Measurements from ENCODE around the gene YY1. TPM values are rescaled to one million over a fixed set of nuclear protein-coding genes. Genes with fewer than 3 reads are reported as not detected.

Gene YY1
- total and polyA plus RNA-seq, 2 experiments from 2014 or later = 32.6 to 58.5 TPM

DNA sequence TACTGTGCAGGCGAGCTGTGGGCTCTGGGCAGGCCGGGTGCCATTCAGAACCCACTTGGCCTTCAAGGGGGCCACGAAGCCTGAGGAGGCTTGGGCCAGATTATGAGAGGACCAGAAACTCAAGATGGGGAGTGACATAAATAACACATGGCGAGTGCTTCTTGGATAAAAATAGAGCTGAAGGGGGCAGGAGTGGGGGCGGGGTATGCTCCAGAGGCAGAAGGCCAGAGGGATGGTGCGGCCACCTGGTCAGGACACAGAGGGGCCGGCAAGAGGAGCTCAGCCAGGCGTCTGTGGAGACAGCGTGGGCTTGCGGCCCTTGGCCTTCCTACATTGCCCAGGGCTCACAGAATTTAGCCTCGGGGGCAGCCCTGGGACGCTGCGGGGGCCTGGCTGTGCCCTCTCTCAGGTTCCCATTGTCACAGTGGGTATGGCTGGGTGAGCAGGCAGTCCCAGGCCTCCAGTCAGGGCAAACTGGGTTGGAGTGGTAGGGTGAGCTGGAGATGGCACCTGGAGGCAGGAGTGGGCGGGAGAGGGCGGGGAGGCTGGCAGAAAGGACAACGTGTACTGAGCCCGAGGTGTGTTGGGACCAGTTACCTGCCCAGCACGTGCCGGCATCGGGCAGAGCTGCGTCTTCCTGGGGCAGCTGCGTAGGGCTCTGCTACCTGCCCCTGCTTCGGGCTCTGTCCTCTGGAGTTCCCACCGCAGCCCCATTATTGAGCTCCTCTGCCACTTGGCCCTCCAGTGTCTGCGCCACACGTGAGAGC lies 74.7 kb downstream of the YY1 start:
- no peaks in the 10 kb centered on the region for H3K79me2 ChIP-seq
- H3K4me2 ChIP-seq = no peak overlapping the region
- no peaks in the 10 kb centered on the region for H3K36me3 ChIP-seq (replicated peaks; ENCODE audit: insufficient read depth, low read depth)
- H3K9me2 ChIP-seq (replicated peaks; ENCODE audit: insufficient read depth) = no peaks in the 10 kb centered on the region
- no peaks in the 10 kb centered on the region for H4K20me1 ChIP-seq (ENCODE audit: insufficient read depth, poor library complexity, severe bottlenecking)
- H3K9me3 ChIP-seq (ENCODE audit: low read depth) = no peaks in the 10 kb centered on the region
- DNase-seq (ENCODE audit: low spot score) = no peak
- 90% methylated on average over 26 of the region's 26 CpGs for WGBS (ENCODE audit: low lambda C conversion rate, missing lambda C conversion rate)
- no peak for TF ChIP-seq EZH2phosphoT487 (IDR thresholded peaks at IDR 0.05; ENCODE audit: low read depth, severe bottlenecking, unreplicated experiment)
- TF ChIP-seq EZH2 (IDR thresholded peaks at IDR 0.05; ENCODE audit: borderline replicate concordance) = no peak
- TF ChIP-seq, protein P1, sequence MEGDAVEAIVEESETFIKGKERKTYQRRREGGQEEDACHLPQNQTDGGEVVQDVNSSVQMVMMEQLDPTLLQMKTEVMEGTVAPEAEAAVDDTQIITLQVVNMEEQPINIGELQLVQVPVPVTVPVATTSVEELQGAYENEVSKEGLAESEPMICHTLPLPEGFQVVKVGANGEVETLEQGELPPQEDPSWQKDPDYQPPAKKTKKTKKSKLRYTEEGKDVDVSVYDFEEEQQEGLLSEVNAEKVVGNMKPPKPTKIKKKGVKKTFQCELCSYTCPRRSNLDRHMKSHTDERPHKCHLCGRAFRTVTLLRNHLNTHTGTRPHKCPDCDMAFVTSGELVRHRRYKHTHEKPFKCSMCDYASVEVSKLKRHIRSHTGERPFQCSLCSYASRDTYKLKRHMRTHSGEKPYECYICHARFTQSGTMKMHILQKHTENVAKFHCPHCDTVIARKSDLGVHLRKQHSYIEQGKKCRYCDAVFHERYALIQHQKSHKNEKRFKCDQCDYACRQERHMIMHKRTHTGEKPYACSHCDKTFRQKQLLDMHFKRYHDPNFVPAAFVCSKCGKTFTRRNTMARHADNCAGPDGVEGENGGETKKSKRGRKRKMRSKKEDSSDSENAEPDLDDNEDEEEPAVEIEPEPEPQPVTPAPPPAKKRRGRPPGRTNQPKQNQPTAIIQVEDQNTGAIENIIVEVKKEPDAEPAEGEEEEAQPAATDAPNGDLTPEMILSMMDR (IDR thresholded peaks at IDR 0.05; ENCODE audit: poor library complexity) = no peak
- no peak overlapping the region for H3K27ac ChIP-seq
- H3K4me1 ChIP-seq (ENCODE audit: insufficient read depth) = peaks cover 11% of the 10 kb centered on the region
- H3K27me3 ChIP-seq = no peaks in the 10 kb centered on the region
- H2AFZ ChIP-seq = no peak overlapping the region
- no peak overlapping the region for H3K4me3 ChIP-seq

DNA sequence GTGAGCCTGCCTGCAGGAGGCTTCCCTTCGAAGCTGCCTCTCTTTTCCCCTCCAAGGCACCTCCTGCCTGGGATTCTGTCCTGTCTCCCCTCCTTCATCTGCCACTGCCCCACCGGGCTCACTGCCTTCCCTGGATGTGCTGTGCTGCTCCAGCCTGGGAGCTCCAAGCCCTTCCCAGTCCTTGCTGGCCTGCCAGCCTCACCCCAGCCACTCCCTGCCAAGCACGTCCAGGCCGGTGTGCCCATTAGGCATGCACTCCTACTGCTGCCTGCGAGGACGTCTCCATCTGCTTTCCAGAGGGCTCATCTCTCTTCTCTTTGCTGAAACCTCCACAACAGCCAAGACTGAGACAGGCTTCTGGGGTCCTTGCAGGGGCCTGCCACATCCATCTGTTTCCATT lies 75.8 kb downstream of the YY1 start:
- TF ChIP-seq EZH2phosphoT487 (IDR thresholded peaks at IDR 0.05; ENCODE audit: low read depth, severe bottlenecking, unreplicated experiment) = no peak
- TF ChIP-seq, protein P1 (IDR thresholded peaks at IDR 0.05; ENCODE audit: poor library complexity) = no peak
- TF ChIP-seq EZH2 (IDR thresholded peaks at IDR 0.05; ENCODE audit: borderline replicate concordance) = no peak
- H3K79me2 ChIP-seq = no peaks in the 10 kb centered on the region
- H3K27ac ChIP-seq = no peak overlapping the region
- WGBS (ENCODE audit: low lambda C conversion rate, missing lambda C conversion rate) = 95% methylated on average over 6 of the region's 6 CpGs
- no peaks in the 10 kb centered on the region for H3K27me3 ChIP-seq
- H3K4me3 ChIP-seq = no peak overlapping the region
- no peak overlapping the region for H3K4me2 ChIP-seq
- H4K20me1 ChIP-seq (ENCODE audit: insufficient read depth, poor library complexity, severe bottlenecking) = no peaks in the 10 kb centered on the region
- H3K9me2 ChIP-seq (replicated peaks; ENCODE audit: insufficient read depth) = no peaks in the 10 kb centered on the region
- DNase-seq (ENCODE audit: low spot score) = no peak
- H3K9me3 ChIP-seq (ENCODE audit: low read depth) = no peaks in the 10 kb centered on the region
- H3K4me1 ChIP-seq (ENCODE audit: insufficient read depth) = peaks cover 11% of the 10 kb centered on the region
- no peak overlapping the region for H2AFZ ChIP-seq
- no peaks in the 10 kb centered on the region for H3K36me3 ChIP-seq (replicated peaks; ENCODE audit: insufficient read depth, low read depth)

DNA sequence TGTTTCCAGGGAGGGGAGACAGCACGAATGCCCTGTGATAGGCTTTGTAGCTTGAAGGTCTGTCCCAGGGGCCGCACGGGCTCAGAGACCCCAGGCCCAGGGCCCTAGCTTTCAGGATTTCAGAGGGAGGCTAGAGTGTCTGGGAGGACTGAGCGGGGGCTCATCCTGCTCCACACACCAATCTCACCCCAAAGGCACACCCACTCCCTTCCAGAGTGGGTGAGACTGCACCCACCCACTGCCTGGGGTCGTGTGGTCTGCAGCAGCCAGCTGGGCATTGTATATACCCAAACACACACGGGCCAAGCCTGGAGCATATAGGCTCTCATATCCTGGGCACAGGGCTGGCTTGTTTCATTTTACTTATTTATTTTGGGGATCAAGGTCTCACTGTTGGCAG lies 78.4 kb downstream of the YY1 start:
- Histone ChIP-seq H3K9me3 (ENCODE audit: low read depth) (no peaks in the 10 kb centered on the region), H2AFZ (no peak overlapping the region), H3K4me1 (ENCODE audit: insufficient read depth) (peaks cover 3% of the 10 kb centered on the region), H3K79me2 (no peaks in the 10 kb centered on the region), H3K9me2 (replicated peaks; ENCODE audit: insufficient read depth) (no peaks in the 10 kb centered on the region), H3K36me3 (replicated peaks; ENCODE audit: insufficient read depth, low read depth) (no peaks in the 10 kb centered on the region), H4K20me1 (ENCODE audit: insufficient read depth, poor library complexity, severe bottlenecking) (no peaks in the 10 kb centered on the region), H3K4me2 (no peak overlapping the region), H3K27ac (no peak overlapping the region), H3K27me3 (no peaks in the 10 kb centered on the region), H3K4me3 (no peak overlapping the region)
- no peak for TF ChIP-seq EZH2phosphoT487 (IDR thresholded peaks at IDR 0.05; ENCODE audit: low read depth, severe bottlenecking, unreplicated experiment)
- 96% methylated on average over 6 of the region's 6 CpGs for WGBS (ENCODE audit: low lambda C conversion rate, missing lambda C conversion rate)
- DNase-seq (ENCODE audit: low spot score) = no peak

DNA sequence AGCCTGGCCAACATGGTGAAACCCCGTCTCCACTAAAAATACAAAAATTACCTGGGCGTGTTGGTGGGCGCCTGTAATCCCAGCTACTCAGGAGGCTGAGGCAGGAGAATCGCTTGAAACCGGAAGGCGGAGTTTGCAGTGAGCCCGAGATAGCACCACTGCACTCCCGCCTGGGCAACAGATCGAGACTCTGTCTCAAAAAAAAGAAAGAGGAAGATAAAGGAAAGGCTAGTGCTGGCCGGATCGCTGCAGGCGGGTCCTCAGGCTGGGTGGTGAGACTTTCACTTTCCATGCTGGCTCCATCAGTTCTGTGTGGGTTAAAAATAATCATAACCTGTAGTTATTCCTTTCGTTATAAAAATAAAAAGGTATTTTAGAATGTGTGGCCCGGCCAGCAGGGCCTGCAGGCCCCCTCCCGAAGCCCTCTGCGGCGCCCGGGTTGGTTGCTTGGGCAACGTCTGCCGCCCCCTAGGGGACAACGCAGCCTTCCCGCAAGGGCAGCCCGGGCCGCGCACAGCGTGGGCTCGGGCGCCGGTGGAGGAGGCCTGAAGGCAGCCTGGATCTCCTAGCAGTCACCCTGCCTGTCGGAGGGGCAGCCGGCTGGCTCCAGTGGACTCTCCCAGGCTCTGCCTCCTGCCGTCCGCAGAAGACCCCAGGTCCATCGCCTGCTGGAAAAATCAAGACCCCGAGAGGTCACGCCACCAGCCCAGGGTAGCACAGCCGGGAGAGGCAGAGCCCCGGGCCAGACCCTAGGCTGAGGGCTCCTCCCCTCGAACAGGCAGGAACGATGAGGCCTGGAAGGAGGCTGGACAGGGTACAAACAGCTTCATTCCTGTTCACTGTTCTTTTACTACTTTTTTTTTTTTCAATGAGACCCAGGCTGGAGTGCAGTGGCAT lies 79.2 kb downstream of the YY1 start:
- DNase-seq (ENCODE audit: low spot score) = peak; percentile 75
- H3K9me2 ChIP-seq (replicated peaks; ENCODE audit: insufficient read depth) = no peaks in the 10 kb centered on the region
- no peaks in the 10 kb centered on the region for H3K36me3 ChIP-seq (replicated peaks; ENCODE audit: insufficient read depth, low read depth)
- H4K20me1 ChIP-seq (ENCODE audit: insufficient read depth, poor library complexity, severe bottlenecking) = no peaks in the 10 kb centered on the region
- no peaks in the 10 kb centered on the region for H3K9me3 ChIP-seq (ENCODE audit: low read depth)
- peak overlapping the region; percentile 60 for H3K4me2 ChIP-seq
- no peak overlapping the region for H3K27ac ChIP-seq
- peak overlapping the region; percentile 45 for H2AFZ ChIP-seq
- WGBS (ENCODE audit: low lambda C conversion rate, missing lambda C conversion rate) = 45% methylated on average over 40 of the region's 40 CpGs
- no peak for TF ChIP-seq EZH2phosphoT487 (IDR thresholded peaks at IDR 0.05; ENCODE audit: low read depth, severe bottlenecking, unreplicated experiment)
- TF ChIP-seq EZH2 (IDR thresholded peaks at IDR 0.05; ENCODE audit: borderline replicate concordance) = no peak
- TF ChIP-seq, protein P1 (IDR thresholded peaks at IDR 0.05; ENCODE audit: poor library complexity) = peak; percentile 66
- no peaks in the 10 kb centered on the region for H3K4me1 ChIP-seq (ENCODE audit: insufficient read depth)
- no peaks in the 10 kb centered on the region for H3K79me2 ChIP-seq
- H3K4me3 ChIP-seq = no peak overlapping the region
- no peaks in the 10 kb centered on the region for H3K27me3 ChIP-seq
